OCI-LY7 (cell line): Measurements from ENCODE around the gene TPBG. TPM values are rescaled to one million over a fixed set of nuclear protein-coding genes. Genes with fewer than 3 reads are reported as not detected.

Experiments
- BruUV-seq: library from RNA; stranded (reverse); fragments of 400-500 nt; replicated peaks from 2 replicates; lab custom pipeline; 2021; lab: Mats Ljungman, UMichigan
- CTCF ChIA-PET: fragments of 300-600 bp; sonication (Branson Sonifier 250); formaldehyde crosslinking; loops from one replicate; lab custom pipeline; 2022; ENCODE audit warnings: antibody characterized with exemption; ENCODE audit not compliant: unreplicated experiment; lab: Charles Lee
- POLR2A ChIA-PET: fragments of 300-600 bp; sonication (Branson Sonifier 250); formaldehyde crosslinking; loops from one replicate; lab custom pipeline; 2022; ENCODE audit warnings: antibody characterized with exemption; lab: Charles Lee
- DNase-seq: peaks from one replicate; pipeline ENCODE4 v3.0.0-alpha.2; 2015; ENCODE audit warnings: low spot score
- H2AFZ ChIP-seq: fragments of 200-600 bp; sonication (generic), shearing (Covaris generic); 2 replicates; pipeline ENCODE4 v1.6.1; 2014; ENCODE audit warnings: mild to moderate bottlenecking, antibody characterized with exemption, low read length, moderate library complexity
- H3K27ac ChIP-seq: fragments of 200-600 bp; sonication (generic); 2 replicates; pipeline ENCODE4 v1.5.1; 2014; ENCODE audit warnings: mixed run types, low read depth, mild to moderate bottlenecking, moderate library complexity, low read length, inconsistent platforms; ENCODE audit not compliant: poor library complexity, severe bottlenecking
- H3K36me3 ChIP-seq: fragments of 200-600 bp; sonication (generic); 2 replicates; pipeline ENCODE4 v1.6.1; 2014; ENCODE audit warnings: mild to moderate bottlenecking, antibody characterized with exemption, low read length, moderate library complexity, mixed read lengths; ENCODE audit not compliant: insufficient read depth
- H3K4me1 ChIP-seq: fragments of 200-600 bp; sonication (generic); 2 replicates; pipeline ENCODE4 v1.5.1; 2014; ENCODE audit warnings: mild to moderate bottlenecking, low read length; ENCODE audit not compliant: insufficient read depth, poor library complexity, severe bottlenecking
- H3K4me2 ChIP-seq: fragments of 200-600 bp; sonication (generic); 2 replicates; pipeline ENCODE4 v1.6.1; 2014; ENCODE audit warnings: mild to moderate bottlenecking, low read length
- H3K4me3 ChIP-seq: fragments of 200-600 bp; sonication (generic); 2 replicates; pipeline ENCODE4 v1.5.1; 2014; ENCODE audit warnings: mild to moderate bottlenecking, low read depth, low read length; ENCODE audit not compliant: poor library complexity, severe bottlenecking
- H3K79me2 ChIP-seq: fragments of 200-600 bp; sonication (generic); 2 replicates; pipeline ENCODE4 v1.6.1; 2016; ENCODE audit warnings: low read depth, mild to moderate bottlenecking, low read length, moderate library complexity, mixed read lengths; ENCODE audit not compliant: insufficient read depth
- H3K9me2 ChIP-seq: fragments of 200-600 bp; sonication (generic); 2 replicates; pipeline ENCODE4 v1.6.1; 2016; ENCODE audit warnings: mild to moderate bottlenecking, low read length, mixed read lengths; ENCODE audit not compliant: insufficient read depth
- H3K9me3 ChIP-seq: fragments of 200-600 bp; sonication (generic); 2 replicates; pipeline ENCODE4 v1.6.1; 2014; ENCODE audit warnings: mild to moderate bottlenecking, mixed run types, low read length, mixed read lengths
- H4K20me1 ChIP-seq: fragments of 200-600 bp; sonication (generic); 2 replicates; pipeline ENCODE4 v1.6.1; 2014; ENCODE audit warnings: mild to moderate bottlenecking, antibody characterized with exemption, low read length, moderate library complexity, mixed read lengths; ENCODE audit not compliant: insufficient read depth
- CTCF ChIP-seq: fragments of 200-600 bp; sonication (generic); conservative IDR thresholded peaks from 2 replicates; pipeline ENCODE4 v1.5.1; 2014; ENCODE audit warnings: mild to moderate bottlenecking, antibody characterized with exemption, low read length, moderate library complexity, mixed read lengths
- EZH2phosphoT487 ChIP-seq: fragments of 200-600 bp; sonication (generic); IDR thresholded peaks from 2 replicates; pipeline ENCODE4 v1.6.1; 2018; ENCODE audit warnings: low read depth, borderline replicate concordance, mild to moderate bottlenecking, mixed run types, antibody characterized with exemption, low read length, moderate library complexity, mixed read lengths
- intact Hi-C: fragments of 100-400 bp; cut with micrococcal nuclease; formaldehyde crosslinking; loops from one replicate; pipeline ENCODE4 v1.10.0; 2022; ENCODE audit not compliant: unreplicated experiment
- total RNA-seq, 2 experiments: library from RNA; depleted of rRNA in 1 of 2; stranded (reverse); fragments of >200 nt in 1 of 2; shearing (Covaris generic) in 1 of 2; gene quantifications; 2 replicates each; pipeline ENCODE4 v1.2.3, GENCODE V29; 2014 to 2022

TPBG gene
- total RNA-seq, 2 experiments from 2014 or later, result not detected

DNA sequence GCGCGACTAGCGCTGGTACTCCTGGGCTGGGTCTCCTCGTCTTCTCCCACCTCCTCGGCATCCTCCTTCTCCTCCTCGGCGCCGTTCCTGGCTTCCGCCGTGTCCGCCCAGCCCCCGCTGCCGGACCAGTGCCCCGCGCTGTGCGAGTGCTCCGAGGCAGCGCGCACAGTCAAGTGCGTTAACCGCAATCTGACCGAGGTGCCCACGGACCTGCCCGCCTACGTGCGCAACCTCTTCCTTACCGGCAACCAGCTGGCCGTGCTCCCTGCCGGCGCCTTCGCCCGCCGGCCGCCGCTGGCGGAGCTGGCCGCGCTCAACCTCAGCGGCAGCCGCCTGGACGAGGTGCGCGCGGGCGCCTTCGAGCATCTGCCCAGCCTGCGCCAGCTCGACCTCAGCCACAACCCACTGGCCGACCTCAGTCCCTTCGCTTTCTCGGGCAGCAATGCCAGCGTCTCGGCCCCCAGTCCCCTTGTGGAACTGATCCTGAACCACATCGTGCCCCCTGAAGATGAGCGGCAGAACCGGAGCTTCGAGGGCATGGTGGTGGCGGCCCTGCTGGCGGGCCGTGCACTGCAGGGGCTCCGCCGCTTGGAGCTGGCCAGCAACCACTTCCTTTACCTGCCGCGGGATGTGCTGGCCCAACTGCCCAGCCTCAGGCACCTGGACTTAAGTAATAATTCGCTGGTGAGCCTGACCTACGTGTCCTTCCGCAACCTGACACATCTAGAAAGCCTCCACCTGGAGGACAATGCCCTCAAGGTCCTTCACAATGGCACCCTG is 1.6 kb downstream of the TPBG start:
- no peak for DNase-seq
- no peaks in the 10 kb centered on the region for H3K9me2 ChIP-seq
- no peaks in the 10 kb centered on the region for H4K20me1 ChIP-seq
- no peak overlapping the region for H3K4me2 ChIP-seq
- H3K27ac ChIP-seq, result no peak overlapping the region
- H3K9me3 ChIP-seq, result no peaks in the 10 kb centered on the region
- CTCF ChIA-PET, result no interaction called here
- no peak overlapping the region for H3K4me3 ChIP-seq
- H3K4me1 ChIP-seq, result no peaks in the 10 kb centered on the region
- intact Hi-C loops, result no loop called here
- BruUV-seq, result no TSS peak
- H3K79me2 ChIP-seq, result no peaks in the 10 kb centered on the region
- no peaks in the 10 kb centered on the region for H3K36me3 ChIP-seq
- POLR2A ChIA-PET, result no interaction called here
- no peak overlapping the region for H2AFZ ChIP-seq
- TF ChIP-seq EZH2phosphoT487, result no peak
- no peak for TF ChIP-seq CTCF

GRCh38 chr6:82367704-82368103 is 4.1 kb downstream of the TPBG start:
- H4K20me1 ChIP-seq, result no peaks in the 10 kb centered on the region
- no peaks in the 10 kb centered on the region for H3K79me2 ChIP-seq

More at GRCh38 chr6:82367704-82368103, 4.1 kb downstream of the TPBG start:
- H3K9me2 ChIP-seq, result no peaks in the 10 kb centered on the region
- no peak overlapping the region for H3K4me3 ChIP-seq
- no peak overlapping the region for H2AFZ ChIP-seq
- H3K4me1 ChIP-seq, result no peaks in the 10 kb centered on the region
- intact Hi-C loops, result no loop called here
- H3K9me3 ChIP-seq, result no peaks in the 10 kb centered on the region
- no peak for DNase-seq
- no peaks in the 10 kb centered on the region for H3K36me3 ChIP-seq
- H3K4me2 ChIP-seq, result no peak overlapping the region
- no peak overlapping the region for H3K27ac ChIP-seq
- BruUV-seq, result no TSS peak
- CTCF ChIA-PET, result no interaction called here
- TF ChIP-seq EZH2phosphoT487 (no peak), CTCF (no peak)
- POLR2A ChIA-PET, result interaction anchor here (1.2 kb wide), 1 partner anchor 20 kb away, joined by 3 read pairs; no protein-coding TSS in a partner anchor
